ENCODE results near the gene HDAC5.
"Not testable (repeated sequence)": the region's sequence is repeated elsewhere in the genome, so short reads cannot be mapped to it uniquely, and the experiment has no call there.

The HDAC5 gene

DNA sequence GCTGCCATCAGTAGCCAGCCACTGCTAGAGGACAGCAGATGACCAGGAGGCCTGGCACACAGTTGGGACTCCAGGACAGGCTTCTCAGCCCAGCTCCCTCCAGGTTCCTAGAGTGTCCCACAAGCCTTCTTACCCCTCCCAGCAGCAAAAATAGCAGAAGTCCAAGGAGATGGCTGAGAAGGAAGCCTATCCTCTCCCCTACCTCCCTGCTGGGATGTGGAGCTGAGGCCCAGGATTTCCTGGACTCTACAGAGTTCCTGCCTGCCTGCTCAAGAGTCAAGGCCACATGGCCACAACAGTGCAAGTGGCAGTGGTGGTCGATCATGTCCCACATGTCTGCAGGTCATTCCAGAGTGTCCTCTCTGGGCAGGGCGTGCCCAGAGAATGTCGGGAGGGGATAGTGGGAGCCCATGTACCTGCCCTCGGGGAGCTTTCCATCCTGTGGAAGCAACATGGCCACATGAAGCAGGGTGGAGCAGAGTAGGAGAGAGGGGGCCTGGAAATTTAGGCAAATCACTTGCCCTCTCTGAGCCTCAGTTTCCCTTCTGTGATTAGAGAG is 10.6 kb upstream of the HDAC5 start:
- no peak for DNase-seq (ENCODE audit: low read depth in 3 of 3)

DNA sequence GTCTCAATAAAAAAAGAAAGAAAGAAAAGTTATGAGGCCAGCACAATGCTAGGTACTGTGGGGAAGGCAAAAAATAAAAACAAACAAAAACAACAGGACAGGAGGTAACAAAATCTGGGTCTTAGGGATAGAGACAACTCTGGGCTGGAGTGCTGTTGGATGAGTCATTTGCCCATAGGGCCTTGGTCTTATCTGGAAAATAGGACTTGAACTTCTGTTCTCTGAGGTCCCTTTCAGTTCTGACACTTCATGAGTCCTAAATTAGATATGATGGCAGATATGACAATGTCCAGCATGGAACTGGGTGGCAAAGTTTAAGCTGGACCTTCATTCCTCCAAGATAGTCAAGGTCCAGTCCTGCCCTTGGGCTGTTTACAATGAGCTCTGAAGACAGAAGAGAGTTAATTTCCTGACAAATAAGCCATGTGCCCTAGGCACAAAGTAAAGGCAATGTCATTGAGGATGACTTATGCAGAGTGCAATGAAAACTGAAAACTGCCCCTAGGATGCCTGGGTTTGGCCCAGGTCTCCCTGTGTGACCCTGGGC is 8.9 kb upstream of the HDAC5 start:
- no peak for DNase-seq (ENCODE audit: low read depth in 3 of 3)

DNA sequence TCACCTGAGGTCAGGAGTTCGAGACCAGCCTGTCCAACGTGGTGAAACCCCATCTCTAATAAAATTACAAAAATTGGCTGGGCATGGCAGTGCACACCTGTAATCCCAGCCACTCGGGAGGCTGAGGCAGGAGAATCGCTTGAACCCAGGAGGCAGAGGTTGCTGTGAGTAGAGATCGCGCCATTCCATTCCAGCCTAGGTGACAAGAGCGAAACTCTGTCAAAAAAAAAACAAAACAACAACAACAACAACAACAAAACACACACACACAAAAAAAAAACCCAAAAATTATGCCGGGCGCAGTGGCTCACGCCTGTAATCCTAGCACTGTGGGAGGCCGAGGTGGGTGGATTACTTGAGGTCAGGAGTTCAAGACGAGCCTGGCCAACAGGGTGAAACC is 7.9 kb upstream of the HDAC5 start:
- DNase-seq (ENCODE audit: low read depth in 3 of 3): not testable (repeated sequence)

DNA sequence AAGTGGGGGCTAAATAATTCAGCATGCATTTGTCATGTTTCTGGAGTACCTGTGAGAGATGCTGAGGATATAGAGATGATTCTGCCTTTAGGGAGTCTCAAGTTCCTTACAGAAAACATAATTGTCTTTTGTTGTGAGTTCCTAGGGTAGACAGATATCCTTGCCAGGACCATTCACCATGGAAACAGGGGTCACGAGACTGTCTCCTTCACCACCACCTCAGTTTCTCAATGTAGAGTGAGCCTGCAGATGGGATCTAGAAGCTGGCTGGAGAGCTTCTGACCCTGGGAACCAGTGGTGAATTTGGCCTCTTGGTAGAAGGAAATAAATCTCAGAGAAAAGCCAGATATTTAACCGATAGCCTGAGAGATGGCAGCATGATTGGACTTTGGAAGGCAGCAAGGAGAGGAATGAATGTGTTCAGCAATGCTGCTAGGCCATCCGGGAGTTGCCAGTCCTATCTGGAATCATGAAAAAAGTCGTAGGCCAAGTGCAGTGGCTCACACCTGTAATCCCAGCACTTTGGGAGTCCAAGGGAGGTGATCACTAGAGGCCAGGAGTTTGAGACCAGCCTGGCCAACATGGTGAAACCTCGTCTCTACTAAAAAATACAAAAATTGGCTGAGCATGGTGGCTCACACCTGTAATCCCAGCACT is 7.4 kb upstream of the HDAC5 start:
- DNase-seq (ENCODE audit: low read depth in 3 of 3): no peak

DNA sequence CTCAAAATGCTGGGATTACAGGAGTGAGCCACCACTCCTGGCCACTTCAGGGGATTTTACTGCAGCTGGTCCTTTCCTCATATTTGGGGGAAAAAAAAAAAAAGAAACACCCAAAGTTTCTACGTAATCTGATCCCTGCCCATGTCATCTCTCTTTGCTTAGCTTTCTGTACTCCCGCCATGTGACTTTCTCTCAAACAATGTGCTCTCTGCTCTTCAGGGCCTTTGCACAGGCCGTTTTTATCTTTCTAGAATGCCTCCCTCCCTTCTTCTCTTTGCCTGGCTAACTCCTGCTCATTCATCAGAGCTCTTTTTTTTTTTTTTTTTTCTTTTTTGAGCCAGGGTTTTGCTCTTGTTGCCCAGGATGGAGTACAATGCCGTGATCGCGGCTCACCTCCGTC is 4.9 kb upstream of the HDAC5 start:
- DNase-seq (ENCODE audit: low read depth in 3 of 3): no peak

- no peak for DNase-seq (ENCODE audit: low read depth in 3 of 3)
These were observed 637 bp upstream of the HDAC5 start for GRCh38 chr17:44124118-44124438.

DNA sequence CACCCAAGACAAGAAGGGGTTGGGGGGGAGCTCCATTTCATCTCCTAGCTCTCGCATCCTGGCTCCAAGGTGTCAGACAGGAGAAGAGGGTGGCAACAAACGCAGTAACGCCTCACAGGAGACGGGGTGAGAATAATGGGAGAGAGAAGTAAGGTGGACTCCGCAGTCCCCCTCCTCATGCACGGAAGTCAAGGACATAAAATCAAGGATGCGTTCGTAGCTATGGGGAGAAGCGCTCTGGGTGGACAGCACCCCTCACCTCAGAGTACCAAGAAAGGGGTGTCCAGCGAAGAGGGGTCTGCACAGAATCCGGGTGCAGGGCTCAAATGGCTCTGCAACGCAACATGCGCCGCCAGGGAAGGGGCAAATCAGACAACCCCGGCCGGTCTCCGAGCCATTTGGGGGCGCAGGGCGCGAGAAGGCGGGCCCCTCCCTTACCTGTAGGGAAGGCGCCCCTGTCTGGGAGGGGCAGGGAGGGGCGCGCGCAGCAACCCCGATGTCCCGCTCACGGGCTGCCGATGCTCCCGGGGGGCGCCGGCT is 555 bp downstream of the HDAC5 start:
- no peak for DNase-seq (ENCODE audit: low read depth in 3 of 3)

DNA sequence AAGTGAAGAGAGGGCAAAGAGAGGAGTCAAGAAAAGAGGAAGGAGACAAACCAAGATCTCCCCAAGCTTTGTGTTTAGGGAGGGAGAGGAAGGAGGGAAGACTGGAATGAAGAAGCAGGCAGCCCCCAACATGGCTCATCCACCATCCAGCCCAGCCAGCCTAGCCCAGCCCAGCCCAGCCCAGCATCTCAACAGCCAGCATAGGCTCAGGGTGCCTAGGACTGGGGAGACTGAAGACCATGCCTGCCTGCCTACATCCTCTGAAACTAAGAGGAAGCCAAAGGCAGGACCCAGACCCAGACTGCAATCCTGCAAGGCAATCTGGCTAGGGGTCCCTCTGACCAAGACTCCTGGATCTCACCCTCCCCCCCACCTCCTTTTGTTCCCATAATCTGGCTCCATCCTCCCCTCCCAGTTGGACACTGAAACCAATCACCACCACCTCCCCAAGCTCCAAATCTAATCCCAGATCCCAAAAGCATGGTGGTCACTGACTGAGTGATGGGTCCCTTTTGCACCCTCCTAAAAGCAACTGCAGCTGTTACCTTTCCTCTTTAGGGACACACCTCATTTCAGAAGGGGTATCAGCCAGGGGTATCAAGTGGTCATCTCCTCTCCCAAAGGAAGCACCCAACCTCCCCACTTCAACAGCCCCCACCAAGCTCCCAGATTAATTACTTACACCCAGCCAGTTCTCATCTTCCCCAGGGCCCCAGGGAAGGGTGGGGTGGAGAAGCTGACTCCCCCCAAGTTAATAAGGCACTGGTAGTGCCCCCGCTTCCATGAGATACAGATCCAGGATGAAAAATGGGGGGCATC is 1.2 kb downstream of the HDAC5 start:
- DNase-seq (ENCODE audit: low read depth in 3 of 3): no peak

GRCh38 chr17:44120851-44121605 is 2.4 kb downstream of the HDAC5 start:
- no peak for DNase-seq (ENCODE audit: low read depth in 3 of 3)

DNA sequence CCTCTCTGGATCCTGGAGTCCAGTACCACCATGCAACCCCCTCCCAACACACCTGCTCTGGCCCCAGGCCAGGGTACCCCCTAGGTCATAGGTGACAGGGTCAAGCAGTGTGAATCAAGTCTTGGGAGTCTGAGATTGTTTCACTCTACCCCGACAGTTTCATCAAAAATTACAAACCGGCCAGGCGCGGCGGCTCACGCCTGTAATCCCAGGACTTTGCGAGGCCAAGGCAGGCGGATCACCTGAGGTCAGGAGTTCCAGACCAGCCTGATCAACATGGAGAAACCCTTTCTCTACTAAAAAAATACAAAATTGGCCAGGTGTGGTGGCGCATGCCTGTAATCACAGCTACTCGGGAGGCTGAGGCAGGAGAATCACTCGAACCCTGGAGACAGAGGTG is 3.2 kb downstream of the HDAC5 start:
- not testable (repeated sequence) for DNase-seq (ENCODE audit: low read depth in 3 of 3)

GRCh38 chr17:44119798-44120197 is 3.6 kb downstream of the HDAC5 start:
- no peak for DNase-seq (ENCODE audit: low read depth in 3 of 3)

DNA sequence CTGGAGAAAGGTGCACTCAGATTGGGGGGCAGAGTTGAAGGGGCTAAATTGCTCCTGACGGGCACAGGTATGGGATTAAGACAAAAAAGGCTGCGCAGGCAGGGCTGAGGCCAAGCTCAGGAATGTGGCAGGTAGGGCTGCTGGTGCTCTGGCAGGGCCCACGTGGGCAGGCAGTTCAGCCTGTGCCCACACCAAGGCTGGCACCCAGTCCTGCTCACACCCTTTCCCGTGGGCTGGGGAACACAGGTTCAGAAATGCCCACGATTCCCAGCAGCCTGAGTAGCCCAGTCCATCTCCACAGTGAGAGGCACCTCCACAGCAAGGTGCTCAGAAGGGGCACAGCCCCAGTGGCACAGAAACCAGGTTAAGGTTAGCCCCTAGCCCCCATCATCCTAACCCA is 4.4 kb downstream of the HDAC5 start:
- no peak for DNase-seq (ENCODE audit: low read depth in 3 of 3)

GRCh38 chr17:44118427-44119050 is 4.9 kb downstream of the HDAC5 start:
- DNase-seq (ENCODE audit: low read depth in 3 of 3): no peak

GRCh38 chr17:44117351-44117750 is 6.1 kb downstream of the HDAC5 start:
- DNase-seq (ENCODE audit: low read depth in 3 of 3): no peak

DNA sequence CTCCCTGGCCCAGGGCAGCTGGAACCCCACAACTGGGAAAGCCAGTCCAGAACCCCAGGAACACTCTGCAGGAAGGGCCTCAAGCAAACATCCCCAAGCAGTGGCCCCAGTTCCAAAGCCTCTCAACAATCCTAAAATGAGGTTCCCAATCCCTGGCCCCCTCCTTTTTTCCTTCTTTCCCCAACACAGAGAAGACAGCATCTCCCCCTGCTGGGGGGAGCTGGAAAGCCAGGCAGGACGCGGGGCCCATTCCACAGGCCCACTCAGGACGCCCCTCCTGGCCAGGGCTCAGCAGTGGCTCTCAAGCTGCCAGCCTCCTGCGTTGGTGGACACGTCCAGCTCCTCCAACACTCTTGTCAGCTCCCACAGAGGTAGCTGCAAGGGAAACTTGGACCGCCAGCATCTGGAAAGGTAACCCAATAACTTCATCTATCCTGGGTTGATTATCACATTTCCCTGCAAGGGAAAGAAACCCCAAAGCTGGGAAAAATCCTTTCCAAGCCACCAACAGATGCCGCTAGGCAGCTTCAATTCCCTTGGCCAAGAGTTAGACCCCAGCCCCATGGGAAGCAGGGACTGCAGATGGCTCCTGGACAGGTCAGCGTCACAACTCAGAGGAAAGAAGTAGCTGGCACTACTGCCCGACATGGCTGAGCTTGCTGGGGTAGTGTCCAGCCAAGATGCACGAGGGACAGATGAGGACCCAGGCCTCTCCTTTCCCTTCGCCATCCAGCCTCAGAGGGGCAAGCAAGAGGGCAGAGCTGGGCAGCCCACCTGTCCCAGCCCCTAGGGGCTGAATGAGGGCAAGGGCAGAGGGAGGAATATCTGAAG is 7.6 kb downstream of the HDAC5 start:
- no peak for DNase-seq (ENCODE audit: low read depth in 3 of 3)

DNA sequence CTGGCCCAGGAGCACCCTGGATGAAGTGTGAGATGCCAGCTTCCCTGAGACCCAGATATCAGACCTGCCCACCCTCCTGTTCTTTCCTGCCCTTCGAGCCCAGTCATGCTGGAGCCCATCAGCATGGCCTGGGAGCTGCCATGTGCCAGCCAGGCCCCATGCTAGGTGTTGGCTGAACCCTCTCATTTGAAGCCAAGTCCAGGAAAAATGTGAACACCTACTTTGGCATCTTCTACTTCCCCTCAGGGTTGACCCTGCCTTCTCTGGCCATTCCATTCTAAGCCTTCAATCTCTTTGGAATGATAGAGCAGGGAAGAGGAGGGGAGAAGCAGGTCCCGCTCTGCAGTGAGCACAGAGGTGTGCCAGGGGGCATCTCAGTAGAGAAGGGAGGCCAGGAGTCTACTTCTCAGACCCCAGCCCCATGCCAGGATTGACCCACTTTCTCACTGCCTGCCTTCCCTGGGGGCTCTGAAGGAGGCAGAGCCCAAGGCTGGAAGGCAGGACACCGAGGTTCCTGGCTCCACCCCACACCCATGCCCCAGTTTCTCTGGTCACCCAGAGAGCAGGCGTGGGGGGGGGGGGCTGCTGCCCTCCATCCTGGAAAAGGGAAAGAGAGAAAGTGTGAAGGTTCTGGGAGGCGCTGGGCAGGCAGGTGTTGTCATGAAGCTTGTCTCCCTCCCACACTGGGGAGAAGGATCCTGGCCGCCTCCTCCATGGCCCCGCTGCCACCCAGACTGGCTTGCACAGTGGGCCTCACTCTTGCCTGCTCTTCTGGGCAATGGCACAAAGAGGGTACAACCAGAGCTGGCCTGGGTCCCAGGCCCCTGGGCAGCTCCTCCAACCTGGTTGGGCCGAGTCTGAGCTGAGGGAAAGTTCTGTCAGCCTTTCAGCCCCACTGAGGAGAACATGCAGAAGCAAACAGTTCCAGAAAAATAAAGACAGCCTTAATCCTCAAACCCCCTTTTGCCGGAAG is 9.3 kb downstream of the HDAC5 start:
- DNase-seq (ENCODE audit: low read depth in 3 of 3): no peak

DNA sequence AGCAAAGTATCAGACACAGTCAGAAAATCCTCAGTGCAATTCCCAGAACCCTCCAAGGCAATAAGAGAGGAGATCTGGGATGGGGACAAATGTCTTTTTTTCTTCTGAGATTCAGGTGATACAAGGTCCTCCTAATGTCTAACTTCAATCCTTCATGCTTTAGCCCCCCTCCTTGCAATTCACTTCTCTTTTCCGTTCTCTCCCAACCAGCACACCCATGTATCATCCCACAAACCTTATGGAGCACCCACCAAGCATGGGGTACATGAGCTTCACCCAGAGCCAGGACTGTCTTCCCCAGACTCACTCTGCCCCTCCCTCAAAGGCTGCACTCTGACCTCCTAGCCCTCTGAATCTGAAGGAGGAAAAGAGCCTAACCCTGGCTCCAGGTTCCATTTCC is 10.1 kb downstream of the HDAC5 start:
- no peak for DNase-seq (ENCODE audit: low read depth in 3 of 3)

DNA sequence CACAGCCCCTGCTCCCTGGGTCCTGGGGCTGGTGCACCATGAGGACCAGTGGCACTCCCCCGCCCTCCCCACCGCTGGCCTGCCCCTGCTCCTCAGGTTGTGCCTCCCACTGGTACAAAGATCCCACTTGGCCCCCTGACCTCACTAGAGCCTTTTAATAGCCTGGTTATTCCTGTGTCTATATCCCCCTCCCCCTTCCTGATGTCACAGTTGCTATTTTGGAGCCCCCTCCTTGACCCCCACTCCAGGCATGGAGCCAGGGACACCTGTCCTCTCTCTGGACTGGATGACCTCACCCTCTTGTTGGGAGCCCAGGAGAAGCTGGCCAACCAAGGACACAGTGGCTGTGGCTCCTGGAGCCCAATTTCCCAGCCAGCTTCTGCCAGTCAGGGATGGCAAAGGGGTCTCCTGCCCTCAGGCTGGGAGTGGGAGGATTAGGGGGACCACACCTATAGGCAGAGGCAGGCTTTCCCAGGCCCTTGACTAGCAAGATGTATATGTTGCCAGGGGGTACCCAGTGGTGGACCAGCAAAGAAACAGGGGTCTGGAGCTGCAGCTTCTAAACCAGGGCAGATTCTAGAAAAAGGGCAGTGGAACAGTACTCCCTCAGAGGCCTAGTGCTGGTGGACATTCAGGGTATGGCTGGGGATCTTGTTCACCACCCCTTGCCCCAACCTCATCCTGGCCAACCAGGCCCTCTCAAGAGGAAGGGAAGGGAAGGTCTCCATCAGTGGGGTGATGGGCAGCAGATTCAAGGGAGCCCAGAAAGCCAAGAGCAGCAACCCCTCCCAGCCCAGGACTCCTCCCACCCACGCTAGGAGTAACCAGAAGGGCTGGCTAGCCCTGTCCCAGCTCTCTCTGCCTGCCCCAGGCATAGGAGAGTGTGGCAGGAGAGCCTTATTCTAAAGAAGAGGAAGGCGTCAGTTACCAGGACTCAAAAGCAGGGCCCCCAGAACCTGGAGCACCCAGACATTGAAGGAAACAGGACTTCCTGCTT is 10.9 kb downstream of the HDAC5 start:
- no peak for DNase-seq (ENCODE audit: low read depth in 3 of 3)

Measured in stimulated activated CD4-positive, alpha-beta T cell treated with anti-CD3 and anti-CD28 coated beads, TNF-alpha, amount 100 ng/mL, for 24 hours (primary cell).